NCI-H128 (cell line): ENCODE measurements around the gene EEF1A2.
A peak's percentile ranks its signal among the peaks of the same experiment; 100 is the strongest.
"Not testable (repeated sequence)": the region's sequence is repeated elsewhere in the genome, so short reads cannot be mapped to it uniquely, and the experiment has no call there.

ENCODE experiments used
- DNase-seq: peaks from one replicate; lab custom pipeline; 2025; ENCODE audit not compliant: unreplicated experiment; lab: John Stamatoyannopoulos, UW

The EEF1A2 gene

GRCh38 chr20:63520934-63521601 is 22.2 kb upstream of the EEF1A2 start:
- peak; percentile 67 for DNase-seq

DNA sequence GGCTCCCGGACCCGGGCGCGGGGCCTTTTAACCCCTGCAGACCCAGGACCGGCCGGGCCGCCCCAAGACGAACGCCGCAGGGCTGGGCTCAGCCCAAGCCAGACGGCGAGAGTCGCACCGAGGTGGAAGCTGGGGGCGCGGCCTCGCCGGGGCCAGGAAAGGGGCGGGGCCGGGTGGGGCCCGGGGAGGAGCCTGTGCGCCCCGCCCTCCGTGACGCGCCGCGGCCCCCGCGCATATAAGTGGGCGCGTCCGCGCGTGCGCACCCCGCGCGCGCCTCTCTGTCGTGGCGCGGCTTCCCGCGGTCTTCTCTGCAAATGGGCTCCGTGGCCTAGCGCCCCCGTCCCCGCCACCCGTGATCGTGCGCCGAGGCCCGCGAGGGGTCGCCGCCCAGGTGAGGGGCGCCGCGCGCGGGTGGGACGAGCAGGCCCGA is 21.6 kb upstream of the EEF1A2 start, which contains the start of gene PPDPF:
PPDPF (plus strand) TSS at position 262 of the 430 bp plus-strand sequence. CDS start 544 bp downstream, outside the sequence.
- DNase-seq, result peak; percentile 27

DNA sequence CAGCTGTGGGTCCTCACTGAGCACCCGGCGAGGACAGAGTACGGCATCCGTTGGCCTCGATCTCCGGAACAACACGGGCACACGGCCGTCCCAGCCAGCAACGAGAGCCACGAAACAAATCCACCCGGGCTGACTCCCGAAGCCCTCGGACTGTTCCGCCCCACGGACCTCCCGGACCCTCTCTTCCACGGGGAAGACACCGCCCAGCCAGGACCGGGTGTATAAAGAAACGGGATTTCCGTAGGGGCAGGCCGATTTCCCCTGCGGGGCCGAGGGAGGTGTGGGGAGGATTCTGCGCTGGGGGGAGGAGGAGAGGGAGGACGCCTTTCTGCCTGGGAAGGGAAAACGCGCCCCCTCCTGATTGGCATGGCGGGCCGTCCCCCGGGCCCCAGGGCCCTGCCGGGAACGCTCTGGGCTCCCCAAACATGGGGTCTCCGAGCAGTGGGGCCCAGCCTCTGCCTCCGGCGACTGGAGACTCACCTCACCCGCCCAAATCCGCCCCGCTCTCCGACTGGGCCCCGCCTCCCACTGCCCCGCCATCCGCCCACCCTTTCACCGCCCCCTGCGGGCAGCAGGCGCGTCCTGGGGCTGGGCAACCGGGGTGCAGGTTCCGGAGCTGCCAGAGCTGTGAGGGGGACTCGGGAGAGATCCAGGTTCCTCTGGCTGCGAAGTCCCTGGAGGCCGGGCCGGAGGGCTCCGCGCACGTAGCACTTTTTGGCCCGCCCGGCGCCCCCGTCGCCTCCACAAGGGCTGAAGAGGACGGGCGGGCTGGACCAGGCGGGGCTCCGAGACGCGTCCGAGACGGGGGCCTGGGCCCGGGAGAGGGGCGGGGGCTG is 21.0 kb upstream of the EEF1A2 start:
- DNase-seq, result no peak

- DNase-seq, result no peak
Observed at GRCh38 chr20:63518946-63519667, 20.2 kb upstream of the EEF1A2 start.

DNA sequence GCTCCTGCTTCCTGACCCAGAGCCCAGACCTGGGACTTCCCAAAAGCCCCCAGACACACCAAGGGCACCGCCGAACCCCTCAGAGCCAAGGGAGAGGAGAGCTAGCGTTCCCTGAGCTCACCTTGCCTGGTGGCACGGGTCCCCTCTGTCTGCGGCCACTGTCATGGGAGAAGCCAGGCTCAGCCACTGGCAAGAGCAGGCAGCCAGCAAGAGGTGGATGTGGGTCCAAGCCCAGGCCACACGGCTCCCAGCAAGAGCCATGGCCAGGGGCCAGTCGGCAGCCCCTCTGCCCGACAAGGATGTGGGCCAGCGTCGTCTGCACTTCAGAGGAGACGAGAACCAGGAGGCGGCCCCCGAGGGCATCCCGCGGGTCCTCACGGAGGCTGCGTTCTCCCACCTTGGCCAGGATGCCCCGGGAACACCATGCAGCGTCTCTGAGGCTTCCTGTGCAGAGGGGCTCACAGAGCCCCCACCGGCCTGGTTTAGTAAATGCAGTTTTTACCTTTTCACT is 19.5 kb upstream of the EEF1A2 start:
- no peak for DNase-seq

GRCh38 chr20:63517376-63518309 is 18.8 kb upstream of the EEF1A2 start:
- DNase-seq, result no peak

DNA sequence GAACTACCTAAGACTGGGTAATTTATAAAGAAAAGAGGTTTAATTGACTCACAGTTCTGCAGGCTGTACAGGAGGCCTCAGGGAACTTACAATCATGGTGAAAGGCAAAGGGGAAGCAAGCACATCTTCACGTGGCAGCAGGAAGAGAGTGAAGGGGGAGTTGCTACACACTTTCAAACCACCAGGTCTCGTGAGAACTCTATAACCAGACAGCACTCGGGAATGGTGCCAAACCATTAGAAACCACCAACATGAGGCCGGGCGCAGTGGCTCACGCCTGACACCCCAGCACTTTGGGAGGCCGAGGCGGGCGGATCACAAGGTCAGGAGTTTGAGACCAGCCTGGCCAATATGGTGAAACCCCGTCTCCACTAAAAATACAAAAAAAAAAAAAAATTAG is 15.6 kb upstream of the EEF1A2 start:
- not testable (repeated sequence) for DNase-seq

GRCh38 chr20:63513207-63513606 is 14.3 kb upstream of the EEF1A2 start:
- no peak for DNase-seq

GRCh38 chr20:63509088-63509564 is 10.2 kb upstream of the EEF1A2 start:
- no peak for DNase-seq

GRCh38 chr20:63508072-63508768 is 9.3 kb upstream of the EEF1A2 start:
- DNase-seq, result no peak

DNA sequence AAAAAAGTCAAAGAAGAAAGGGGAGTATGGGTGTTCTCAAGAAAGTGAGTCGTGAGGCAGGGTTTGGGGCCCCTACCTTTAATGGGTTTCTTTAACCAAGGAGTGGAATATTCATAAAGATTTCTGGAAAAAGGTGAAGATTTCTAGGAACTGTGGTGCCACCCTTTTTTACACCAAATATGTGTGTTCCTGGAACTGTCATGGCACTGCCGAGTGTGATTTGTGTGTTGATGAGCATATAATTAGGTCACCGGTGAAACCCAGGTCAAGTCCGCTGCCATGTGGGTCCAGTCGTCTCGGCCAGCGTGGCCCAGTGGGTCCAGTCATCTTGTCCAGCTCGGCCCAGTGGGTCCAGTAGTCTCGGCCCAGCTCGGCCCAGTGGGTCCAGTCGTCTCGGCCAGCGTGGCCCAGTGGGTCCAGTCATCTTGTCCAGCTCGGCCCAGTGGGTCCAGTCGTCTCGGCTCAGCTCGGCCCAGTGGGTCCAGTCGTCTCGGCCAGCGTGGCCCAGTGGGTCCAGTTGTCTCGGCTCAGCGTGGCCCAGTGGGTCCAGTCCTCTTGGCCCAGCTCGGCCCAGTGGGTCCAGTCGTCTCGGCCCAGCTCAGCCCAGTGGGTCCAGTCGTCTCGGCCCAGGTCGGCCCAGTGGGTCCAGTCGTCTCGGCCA is 8.3 kb upstream of the EEF1A2 start:
- DNase-seq, result no peak

GRCh38 chr20:63505723-63506122 is 6.8 kb upstream of the EEF1A2 start:
- DNase-seq, result no peak

- no peak for DNase-seq
Observed at GRCh38 chr20:63505281-63505680, 6.4 kb upstream of the EEF1A2 start.

DNA sequence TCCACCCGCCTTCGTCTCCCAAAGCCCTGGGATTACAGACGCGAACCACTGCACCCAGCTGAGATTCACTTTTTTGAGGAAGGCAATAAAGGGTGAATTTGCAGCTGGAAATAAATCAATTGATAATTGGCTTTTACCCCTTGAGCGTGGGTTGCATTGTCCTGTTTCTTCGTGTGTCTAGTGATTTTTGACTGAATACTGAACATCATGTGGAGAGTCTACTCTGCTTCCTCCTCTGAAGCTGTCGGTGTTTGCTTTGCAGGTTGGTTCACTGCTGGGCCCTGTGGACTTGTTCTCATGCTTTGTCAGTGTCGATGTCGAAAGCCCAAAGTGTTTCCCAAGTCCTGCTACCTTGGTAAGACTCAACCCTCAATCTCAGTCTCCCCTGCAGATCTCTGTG is 5.8 kb upstream of the EEF1A2 start:
- no peak for DNase-seq

DNA sequence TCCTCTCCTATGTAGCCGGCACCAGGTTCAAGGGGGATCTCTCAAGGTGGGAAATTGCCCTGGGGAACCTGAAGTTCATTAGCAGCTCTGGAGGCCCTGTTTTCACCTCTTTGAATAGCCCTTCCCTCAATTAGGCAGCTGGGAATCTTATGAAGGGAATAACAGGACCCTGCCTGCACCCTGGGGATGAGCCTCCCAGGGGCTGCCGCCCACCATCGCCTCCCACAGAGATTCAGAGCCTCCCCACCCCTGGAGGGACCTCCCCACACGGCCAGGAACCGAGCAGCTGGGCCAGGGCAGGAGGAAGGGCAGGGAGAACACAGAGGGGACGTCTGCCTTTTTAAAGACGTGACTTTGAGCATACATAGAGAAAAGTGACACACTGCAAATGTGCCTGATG is 4.6 kb upstream of the EEF1A2 start:
- no peak for DNase-seq

DNA sequence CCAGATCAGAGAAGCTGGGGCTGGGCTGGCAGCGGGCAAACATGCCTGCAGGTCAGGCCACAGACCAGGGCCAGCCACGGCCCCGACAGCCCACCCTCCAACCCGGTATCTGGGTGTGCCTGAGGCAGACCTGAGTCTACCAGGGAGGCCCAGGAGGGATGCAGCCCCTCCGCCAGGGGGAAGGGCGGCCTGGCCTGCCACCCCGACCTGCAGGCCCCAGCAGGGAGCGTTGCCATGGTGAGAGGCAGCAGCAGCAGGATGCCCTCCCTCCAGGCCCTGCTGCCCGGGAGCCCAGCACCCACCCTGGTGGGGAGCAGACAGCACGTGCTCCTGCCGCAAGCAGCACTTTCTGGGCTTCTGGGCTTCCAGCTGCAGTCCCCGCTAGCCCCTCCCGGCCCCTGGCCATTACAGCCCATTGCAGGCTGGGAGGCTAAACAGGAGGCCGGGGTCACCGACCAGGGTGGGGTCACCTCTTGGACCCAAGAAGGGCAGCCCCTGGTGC is 3.8 kb upstream of the EEF1A2 start:
- DNase-seq, result no peak

- peak; percentile 85 for DNase-seq
Observed at GRCh38 chr20:63501818-63502670, 3.2 kb upstream of the EEF1A2 start.
